HG03139 (cell line): ENCODE measurements around the gene COX7A2L.
A peak's percentile ranks its signal among the peaks of the same experiment; 100 is the strongest.
"Not testable (repeated sequence)": the region's sequence is repeated elsewhere in the genome, so short reads cannot be mapped to it uniquely, and the experiment has no call there.

Experiments used
- ATAC-seq: cut with Tn5 transposase; IDR thresholded peaks from one replicate; pipeline ENCODE4 v1.9.1; 2021; ENCODE audit not compliant: unreplicated experiment

The COX7A2L gene, protein sequence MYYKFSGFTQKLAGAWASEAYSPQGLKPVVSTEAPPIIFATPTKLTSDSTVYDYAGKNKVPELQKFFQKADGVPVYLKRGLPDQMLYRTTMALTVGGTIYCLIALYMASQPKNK

GRCh38 chr2:42360890-42361727, at the start of gene COX7A2L:
Gene COX7A2L (minus strand): TSS chr2:42361217. CDS start chr2:42361161, 56 bp downstream.
- ATAC-seq, result peak; percentile 91

GRCh38 chr2:42408009-42408408, 47.0 kb upstream of the COX7A2L start:
- no peak for ATAC-seq

- no peak for ATAC-seq
Observed at GRCh38 chr2:42407476-42407875, 46.5 kb upstream of the COX7A2L start.

GRCh38 chr2:42404676-42405075, 43.7 kb upstream of the COX7A2L start:
- ATAC-seq, result no peak

DNA sequence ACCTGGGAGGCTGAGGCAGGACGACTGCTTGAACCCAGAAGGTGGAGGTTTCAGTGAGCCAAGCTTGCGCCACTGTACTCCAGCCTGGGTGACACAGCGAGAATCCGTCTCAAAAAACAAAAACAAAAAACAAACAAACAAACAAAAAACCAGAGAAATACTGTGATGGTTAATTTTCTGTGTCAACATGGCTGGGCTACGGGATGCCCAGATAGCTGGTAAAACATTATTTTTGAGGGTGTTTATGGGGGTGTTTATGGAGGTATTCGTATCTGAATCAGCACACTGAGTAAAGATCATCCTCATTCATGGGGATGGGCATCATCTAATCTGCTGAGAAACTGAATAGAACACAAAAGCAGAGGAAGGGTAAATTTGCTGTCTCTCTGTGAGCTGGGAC, 40.8 kb upstream of the COX7A2L start:
- ATAC-seq, result no peak

GRCh38 chr2:42398052-42398451, 37.0 kb upstream of the COX7A2L start:
- ATAC-seq, result not testable (repeated sequence)

DNA sequence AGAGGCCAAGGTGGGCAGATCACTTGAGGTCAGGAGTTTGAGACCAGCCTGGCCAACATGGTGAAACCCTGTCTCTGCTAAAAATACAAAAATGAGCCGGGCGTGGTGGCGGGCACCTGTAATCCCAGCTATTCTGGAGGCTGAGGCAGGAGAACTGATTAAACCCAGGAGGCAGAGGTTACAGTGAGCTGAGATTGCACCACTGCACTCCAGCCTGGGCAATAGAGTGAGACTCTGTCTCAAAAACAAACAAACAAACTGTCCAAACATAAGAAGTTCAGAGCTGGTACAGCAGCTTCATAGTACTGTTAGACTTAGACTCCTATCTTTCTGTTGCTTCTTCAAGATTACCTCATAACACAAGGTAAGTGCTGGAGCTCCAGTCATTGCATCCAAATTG, 32.3 kb upstream of the COX7A2L start:
- ATAC-seq, result not testable (repeated sequence)

- ATAC-seq, result no peak
Observed at GRCh38 chr2:42392191-42392590, 31.2 kb upstream of the COX7A2L start.

DNA sequence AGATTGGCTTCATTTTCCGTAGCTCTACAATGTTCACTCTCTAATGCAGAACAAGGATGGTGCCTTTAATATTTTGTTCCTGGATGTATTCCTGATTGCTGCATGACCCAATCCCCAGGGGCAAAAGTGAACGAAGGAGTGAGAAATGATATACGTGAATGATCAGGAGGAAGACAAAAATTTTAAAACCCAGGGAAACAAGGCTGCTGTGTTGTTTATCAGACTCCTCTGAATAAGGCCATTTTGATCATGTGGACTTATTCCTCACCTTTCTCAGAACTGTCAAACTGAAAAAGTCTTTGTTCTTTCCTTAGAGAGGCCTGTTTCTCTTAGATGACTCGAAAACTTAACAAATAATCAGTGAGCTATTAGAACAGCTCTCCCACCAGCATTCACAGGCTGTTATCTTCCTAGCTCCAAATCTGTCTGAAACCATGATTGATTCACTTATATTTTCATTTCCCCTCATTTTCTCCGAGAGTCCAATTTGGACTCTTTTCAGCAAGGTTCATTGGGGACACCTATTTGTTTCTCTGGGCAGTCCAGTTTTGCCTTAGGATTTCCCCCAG, 29.5 kb upstream of the COX7A2L start:
- no peak for ATAC-seq

GRCh38 chr2:42386682-42387081, 25.7 kb upstream of the COX7A2L start:
- no peak for ATAC-seq

DNA sequence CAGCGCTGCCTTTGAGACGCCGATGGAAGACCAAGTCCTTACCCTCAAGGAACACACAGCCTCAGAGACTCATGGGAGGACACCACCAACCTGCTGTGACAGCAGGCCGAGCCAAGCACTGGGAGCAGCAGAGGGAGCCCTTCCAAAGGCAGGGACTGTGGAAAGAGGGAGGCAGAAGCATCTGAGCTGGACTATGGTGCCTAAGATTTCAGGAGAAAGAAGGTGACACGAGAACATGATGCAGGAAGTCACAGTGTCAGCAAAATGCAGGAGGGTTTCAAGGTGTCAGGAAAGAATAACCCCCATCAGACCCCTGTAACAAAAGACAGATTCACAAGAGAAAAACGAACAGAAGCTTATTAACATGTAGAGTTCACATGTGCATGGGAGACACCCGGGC, 24.2 kb upstream of the COX7A2L start:
- no peak for ATAC-seq

- no peak for ATAC-seq
Observed at GRCh38 chr2:42383855-42384530, 23.0 kb upstream of the COX7A2L start.

DNA sequence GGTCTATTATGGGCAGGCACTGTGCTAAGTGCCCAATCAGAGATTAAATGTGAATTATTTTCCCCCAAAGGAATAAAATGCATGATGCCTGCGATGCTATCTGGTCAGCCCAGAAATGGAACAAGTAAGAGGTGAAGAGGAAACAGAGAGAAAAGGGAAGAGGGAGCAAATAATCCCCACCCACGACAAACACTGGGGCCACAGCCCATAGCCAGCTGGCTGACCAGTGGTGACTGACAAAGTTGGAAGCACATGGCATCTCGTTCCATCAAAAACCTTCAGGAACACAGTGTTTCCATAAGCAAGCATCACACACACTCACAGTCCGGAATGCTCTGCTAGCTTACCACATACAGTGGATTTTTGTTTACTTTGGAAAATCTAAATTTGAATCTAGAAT, 21.1 kb upstream of the COX7A2L start:
- ATAC-seq, result no peak

GRCh38 chr2:42380026-42380425, 19.0 kb upstream of the COX7A2L start:
- not testable (repeated sequence) for ATAC-seq

DNA sequence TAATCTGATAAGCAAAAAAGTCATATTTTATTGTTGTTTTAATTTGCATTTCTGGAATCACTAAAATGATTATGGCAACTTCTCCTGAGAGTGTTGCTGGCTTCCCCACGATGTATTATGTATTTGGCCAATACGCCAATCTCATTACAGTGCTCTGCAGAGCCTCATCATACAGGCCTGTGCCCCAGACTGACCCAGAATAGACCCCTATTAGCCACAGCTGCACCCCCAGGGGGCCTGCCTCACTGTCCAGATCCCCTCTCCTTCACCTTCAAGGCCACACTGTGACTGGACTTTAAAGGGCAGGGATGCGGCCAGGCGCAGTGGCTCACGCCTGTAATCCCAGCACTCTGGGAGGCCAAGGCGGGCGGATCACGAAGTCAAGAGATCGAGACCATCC, 17.4 kb upstream of the COX7A2L start:
- ATAC-seq, result no peak

DNA sequence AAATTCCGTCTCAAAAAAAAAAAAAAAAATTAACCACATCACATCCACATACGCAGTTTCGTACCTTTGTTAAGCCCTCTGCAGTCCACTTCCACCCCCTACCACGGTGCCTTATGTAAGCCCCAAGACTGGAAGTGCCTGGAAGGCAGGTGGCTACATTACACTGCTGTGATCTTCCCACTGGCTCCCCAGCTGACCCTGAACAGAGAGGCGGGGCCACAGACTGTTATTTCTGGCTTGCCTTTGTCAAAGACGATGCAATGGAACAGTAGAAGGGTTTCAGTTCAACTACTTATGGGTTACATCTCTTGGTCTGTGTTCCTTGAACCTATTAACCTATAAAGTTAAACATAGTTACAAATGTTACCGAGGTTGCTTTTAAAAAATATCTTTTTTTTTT, 15.7 kb upstream of the COX7A2L start:
- no peak for ATAC-seq

DNA sequence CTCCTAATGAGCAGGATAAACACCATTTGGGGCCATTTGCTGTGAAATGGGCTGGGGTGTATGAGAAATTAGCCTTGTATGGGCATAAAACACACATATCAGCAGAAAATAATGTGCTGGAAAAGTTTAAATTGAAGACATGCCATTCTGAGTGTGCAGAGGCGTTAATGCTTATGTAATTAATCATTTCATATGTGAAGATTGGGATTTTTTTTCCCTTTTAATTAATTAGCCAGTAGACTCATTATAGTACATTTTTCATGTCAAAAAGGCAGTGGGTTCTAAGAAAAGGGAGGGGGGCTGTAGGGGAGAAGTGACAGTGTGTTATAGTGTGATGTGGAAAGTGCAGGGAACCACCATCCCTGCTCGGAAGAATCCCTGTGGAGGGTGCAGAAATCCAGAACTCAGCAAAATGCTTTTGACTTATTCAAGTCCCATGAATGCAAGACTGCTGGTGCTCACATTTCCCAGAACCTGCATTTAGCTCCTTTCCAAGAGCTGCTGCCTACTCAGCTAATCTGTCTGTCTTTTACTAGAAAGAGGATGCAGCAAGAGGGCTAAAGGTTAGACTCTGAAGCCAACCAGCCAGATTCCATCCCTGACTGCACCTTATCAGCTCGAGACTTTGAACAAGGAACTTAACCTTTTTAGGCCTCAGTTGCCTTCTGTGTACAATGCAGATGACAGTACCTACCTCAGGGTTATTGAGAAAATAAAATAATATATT, 11.6 kb upstream of the COX7A2L start:
- no peak for ATAC-seq

DNA sequence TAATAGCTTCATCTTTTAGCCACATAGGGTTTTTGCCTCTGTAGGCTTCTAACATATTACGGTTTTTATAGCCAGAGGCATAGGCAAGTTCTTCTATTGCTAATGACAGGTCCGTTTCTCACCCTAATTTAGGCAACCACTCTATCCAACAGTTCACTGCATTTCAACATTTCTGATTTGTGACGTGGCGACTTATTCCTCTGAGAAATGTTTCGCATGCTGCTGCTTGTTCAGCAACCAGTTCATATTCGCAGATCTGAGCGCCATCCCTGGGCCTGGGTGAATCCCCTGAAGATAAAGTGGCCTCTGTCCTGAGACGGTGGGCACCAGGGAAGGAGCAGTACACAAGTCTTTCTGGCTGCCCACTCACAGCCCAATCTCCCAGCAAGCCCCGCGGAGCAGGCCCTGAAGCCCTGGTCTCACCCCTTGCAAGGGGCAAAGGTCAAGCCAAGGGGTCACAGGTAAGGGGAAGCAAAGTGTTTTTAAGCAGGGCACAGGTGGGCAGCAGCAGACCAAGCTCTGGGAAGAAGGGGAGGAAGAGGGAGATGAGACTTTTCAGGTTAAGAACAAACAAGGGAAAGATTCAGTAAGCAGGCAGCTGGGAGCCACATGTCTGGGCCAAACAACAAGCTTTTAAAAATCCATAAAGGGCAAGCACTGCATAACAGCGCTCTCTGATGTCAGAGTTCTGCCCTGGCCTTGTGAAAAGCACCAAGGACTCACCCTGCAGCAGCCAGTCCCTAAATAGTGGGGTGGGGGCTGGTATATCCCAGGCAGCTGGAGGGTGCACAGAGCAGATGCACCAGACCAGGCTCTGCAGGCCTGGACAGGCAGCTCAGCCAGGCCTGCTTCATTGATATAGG, 10.8 kb upstream of the COX7A2L start:
- ATAC-seq, result no peak

DNA sequence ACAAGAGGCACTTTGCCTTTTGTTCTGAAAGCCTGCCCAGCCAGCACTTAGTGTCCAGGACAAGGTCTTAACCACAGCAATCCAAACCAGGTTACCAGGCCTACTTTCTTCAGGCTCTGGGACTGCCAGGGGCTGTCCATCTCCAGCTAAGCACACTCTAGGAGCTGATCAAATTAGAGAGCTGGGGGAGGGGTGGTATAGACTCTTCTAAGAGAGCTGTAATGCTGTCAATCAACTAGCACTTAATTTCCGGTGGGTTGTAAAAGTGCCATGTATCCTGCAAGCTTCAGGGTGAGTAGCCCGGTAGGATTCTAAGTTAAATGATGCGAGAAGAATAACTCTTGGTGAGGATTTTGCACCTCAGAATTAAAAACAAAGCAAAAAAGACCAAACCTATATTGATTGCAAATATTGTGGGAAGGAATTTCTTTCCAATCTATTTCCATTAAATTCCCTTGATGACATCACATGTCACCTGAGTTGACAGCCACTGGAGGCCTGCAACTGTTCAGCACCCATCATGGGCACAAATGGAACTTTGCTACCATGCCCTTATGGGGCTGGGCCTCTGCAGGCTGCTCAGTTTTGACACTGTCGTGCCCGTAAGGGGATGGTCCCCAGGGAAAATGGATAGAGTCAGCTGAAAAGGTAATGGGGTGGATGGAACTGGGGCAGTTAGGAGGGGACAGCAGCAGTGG, 8.7 kb upstream of the COX7A2L start:
- ATAC-seq, result no peak
